Stimulated activated CD4-positive, alpha-beta T cell treated with anti-CD3 and anti-CD28 coated beads, TNF-alpha, amount 100 ng/mL, for 24 hours (primary cell): ENCODE results near the gene SNRPE.

ENCODE experiments used
- DNase-seq, 3 experiments: peaks; one replicate each; pipeline ENCODE4 v3.0.0-alpha.2; 2020; ENCODE audit warnings: low read depth in 3 of 3

Gene SNRPE

GRCh38 chr1:203880606-203881005 lies 19.2 kb downstream of the SNRPE start:
- DNase-seq, result no peak

GRCh38 chr1:203888807-203889251 lies 27.4 kb downstream of the SNRPE start:
- no peak for DNase-seq

GRCh38 chr1:203891950-203892349 lies 30.6 kb downstream of the SNRPE start:
- DNase-seq, result no peak

GRCh38 chr1:203898458-203899352 lies 37.3 kb downstream of the SNRPE start:
- no peak for DNase-seq

DNA sequence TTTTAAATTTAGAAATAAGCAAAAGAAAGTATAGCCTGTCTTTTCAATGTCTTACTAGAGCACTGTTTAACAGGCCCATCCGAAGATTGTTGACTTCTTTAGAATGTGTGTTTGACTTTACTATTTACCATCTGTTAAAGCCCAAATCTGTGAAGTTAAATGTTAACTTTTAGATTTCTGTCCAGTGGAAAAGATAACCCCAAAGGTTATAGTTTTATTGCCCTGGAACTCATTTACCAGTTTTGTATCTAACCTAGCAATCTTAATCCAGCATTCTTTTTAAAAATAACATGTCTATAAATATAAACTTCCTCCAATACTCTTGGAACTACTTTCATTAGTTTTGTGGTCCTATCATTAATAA lies 37.9 kb downstream of the SNRPE start:
- DNase-seq, result no peak

- DNase-seq, result no peak
These were observed 38.7 kb downstream of the SNRPE start for GRCh38 chr1:203899869-203900714.

- DNase-seq, result no peak
These were observed 40.2 kb downstream of the SNRPE start for GRCh38 chr1:203901581-203901980.

- DNase-seq, result no peak
These were observed 43.9 kb downstream of the SNRPE start for GRCh38 chr1:203905275-203905674.

- DNase-seq, result no peak
These were observed 45.5 kb downstream of the SNRPE start for GRCh38 chr1:203906932-203907331.

DNA sequence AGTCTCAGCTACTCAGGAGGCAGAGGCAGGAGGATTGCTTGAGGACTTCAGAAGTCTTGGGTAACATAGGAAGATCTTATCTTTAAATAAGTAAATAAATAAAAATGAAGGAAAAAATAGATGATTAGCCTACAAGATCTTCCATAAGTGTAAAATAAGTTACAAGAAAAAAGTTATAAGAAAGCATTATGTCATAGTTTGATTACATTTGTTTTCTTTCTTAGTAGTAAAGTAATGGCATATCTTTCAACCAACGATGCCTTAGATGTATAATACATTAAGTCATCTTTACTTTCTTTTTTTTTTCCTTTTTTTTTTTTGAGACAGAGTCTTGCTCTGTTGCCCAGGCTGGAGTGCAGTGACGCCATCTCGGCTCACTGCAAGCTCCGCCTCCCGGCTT lies 46.5 kb downstream of the SNRPE start:
- no peak for DNase-seq

GRCh38 chr1:203911806-203912205 lies 50.4 kb downstream of the SNRPE start:
- DNase-seq, result no peak

DNA sequence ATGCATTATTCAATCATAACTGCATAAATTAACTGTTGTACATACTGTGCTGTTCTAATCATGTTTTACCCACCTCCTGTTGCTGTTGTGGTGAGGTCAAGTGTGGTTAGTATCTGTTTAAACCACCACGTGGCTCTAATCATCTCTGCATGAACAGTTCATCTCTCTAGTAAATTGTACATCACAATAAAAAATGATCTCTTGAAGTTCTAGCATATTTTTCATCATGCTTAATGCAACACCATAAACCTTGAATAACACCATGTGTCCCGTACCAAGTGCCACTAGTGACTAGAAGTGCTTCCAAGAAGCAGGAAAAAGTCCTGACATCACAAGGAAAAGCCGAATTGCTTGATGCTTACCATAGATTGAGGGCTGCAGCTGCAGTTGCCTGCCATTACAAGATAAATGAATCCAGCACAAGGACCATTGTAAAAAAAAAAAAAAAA lies 51.7 kb downstream of the SNRPE start:
- DNase-seq, result no peak

- DNase-seq, result no peak
These were observed 52.9 kb downstream of the SNRPE start for GRCh38 chr1:203914292-203914691.

DNA sequence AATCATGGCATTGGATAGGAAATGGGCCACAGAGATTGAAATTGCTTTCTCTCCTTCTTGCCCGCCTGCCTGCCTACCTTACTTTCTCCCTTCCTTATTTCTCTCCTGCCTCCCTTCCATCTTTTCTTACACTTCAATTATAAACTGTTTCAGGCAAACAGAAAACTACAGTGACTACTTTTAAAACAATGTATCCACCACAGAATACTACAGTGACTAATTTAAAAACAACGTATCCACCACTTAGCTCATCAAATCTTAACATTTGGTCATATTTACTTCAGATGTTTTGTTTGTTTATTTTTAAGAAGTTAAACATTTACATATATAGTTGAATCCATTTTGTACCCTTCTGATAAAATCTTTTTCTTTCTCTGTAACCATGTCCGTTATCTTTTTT lies 54.4 kb downstream of the SNRPE start:
- DNase-seq, result no peak

GRCh38 chr1:203916756-203917155 lies 55.4 kb downstream of the SNRPE start:
- no peak for DNase-seq
